Left ventricle myocardium superior (tissue), 1 donor: ENCODE measurements around the gene METRN. TPM values are rescaled to one million over a fixed set of nuclear protein-coding genes. Genes with fewer than 3 reads are reported as not detected.
"Not testable (repeated sequence)": the region's sequence is repeated elsewhere in the genome, so short reads cannot be mapped to it uniquely, and the experiment has no call there.

Experiments
- ATAC-seq: fragments of 200-7000 bp; cut with Tn5 transposase; one replicate; pipeline ENCODE4 v1.9.1; 2020; ENCODE audit warnings: mild to moderate bottlenecking, moderate library complexity
- DNase-seq: peaks from one replicate; pipeline ENCODE4 v3.0.0-alpha.2; 2020
- intact Hi-C: fragments of 100-400 bp; cut with micrococcal nuclease; formaldehyde crosslinking; loops from one replicate; pipeline ENCODE4 v1.11.0; 2022
- total RNA-seq: library from RNA; stranded (reverse); fragmentation: NEBNext Ultra II Directional; extraction: Animal tissue kit (Norgen Biotek cat#: 25700); gene quantifications from one replicate; pipeline ENCODE4 v1.2.1, GENCODE V29; 2021
- donor health status: DM: no; HTN: yes; CAD: no; lungs with severe emphysema.

METRN gene
- total RNA-seq, 1 donor from 2014 or later, result 57.9 TPM

DNA sequence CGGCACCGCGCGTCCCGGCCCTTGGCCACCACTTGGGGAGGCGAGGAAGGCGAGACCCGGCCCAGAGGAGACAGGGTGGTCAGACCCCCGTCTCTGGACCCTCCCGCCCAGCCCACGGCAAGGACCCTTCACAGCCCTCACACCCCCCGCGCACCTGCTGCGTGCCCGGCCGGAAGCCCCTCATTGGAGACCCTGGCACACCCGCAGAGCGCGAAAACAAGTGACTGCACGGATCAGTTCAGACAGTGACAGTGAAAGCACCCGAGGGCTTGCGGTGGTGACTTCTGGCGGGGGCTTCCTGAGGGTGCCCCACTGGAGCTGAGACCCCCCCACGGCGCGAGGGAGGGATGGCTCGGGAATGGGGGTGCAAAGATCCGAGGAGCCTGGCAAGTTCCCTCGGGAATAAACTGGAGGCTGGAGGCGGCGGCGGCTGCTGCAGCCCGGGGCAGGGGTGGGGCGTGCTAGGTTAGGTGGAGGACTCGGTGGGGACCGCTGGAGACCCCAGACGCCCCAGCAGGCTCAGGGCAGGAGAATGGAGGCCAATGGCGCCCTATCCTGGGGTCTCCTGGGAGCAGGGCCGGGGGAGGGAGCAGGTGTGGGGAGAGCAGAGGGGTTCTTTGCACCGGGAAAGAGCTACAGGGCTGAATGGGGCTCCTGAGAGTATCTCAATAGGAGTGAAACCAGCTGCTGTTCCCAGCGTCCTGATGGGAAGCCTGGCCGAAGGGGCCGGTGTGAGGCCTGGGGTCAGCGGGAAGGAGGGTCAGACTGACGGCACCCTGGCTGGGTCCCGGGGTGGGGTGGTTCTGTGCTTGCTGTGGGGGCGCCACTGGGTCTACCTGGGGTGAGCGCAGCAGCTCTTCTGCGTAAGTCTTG is 8.5 kb upstream of the METRN start:
- intact Hi-C loops, result no loop called here
- DNase-seq, result no peak
- ATAC-seq, result no peak

DNA sequence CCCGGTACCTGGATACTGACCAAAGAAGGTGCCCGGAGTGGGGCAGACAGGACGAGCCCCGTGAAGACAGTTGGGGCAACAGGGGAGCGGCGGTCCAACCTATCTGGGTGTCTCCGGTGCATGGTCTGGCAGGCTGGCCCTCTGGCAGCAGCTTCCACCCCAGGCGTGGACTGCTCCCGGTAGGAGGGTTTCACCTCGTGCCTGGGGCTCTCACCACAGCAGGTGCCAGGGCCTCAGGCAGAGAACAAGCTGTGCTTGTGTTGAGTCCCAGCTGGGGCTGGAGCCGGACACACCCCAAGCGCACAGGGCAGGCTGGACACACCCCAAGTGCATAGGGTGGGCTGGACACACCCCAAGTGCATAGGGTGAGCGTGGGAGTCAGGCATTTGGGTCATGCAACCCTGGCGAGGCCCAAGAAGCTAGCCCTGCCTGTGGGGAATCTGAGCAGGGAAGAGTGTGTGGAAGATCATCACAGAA is 7.8 kb upstream of the METRN start:
- intact Hi-C loops, result no loop called here
- ATAC-seq (no peak), DNase-seq (no peak)

DNA sequence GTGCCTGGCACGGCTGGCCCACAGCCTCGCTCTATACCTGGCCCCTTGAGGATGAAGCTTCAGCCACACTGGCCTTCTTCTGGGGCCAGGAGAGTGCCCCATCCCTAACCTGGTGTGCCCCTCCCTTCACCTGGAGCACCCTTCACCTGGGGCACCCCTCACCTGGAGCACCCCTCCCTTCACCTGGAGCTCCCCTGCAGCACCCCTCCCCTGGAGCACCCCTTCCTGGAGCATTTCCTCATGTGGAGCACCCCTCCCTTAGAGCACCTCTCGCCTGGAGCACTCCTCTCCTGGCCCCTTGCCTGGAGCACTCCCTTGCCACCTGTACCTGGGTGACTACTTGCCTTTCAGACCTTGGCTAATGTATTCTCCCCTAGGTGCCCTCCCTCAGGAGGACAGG is 6.9 kb upstream of the METRN start:
- no peak for DNase-seq
- intact Hi-C loops, result no loop called here
- no peak for ATAC-seq

DNA sequence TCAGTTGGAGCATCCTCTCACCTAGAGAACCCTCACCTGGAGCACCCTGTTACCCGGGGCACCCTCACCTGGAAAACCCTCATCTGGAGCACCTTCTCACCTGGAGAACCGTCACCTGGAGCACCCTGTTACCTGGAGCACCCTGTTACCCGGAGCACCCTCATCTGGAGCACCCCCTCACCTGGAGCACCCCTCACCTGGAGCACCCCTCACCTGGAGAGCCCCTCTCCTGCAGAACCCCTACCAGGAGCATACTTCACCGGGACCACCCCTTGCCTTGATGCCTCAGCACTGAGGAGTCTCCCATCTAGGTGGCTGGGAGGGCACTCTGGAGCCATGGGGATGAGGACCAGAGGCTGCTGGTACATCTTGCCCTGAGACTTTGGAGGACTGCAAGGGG is 6.0 kb upstream of the METRN start:
- DNase-seq (no peak), ATAC-seq (no peak)
- intact Hi-C loops, result no loop called here

DNA sequence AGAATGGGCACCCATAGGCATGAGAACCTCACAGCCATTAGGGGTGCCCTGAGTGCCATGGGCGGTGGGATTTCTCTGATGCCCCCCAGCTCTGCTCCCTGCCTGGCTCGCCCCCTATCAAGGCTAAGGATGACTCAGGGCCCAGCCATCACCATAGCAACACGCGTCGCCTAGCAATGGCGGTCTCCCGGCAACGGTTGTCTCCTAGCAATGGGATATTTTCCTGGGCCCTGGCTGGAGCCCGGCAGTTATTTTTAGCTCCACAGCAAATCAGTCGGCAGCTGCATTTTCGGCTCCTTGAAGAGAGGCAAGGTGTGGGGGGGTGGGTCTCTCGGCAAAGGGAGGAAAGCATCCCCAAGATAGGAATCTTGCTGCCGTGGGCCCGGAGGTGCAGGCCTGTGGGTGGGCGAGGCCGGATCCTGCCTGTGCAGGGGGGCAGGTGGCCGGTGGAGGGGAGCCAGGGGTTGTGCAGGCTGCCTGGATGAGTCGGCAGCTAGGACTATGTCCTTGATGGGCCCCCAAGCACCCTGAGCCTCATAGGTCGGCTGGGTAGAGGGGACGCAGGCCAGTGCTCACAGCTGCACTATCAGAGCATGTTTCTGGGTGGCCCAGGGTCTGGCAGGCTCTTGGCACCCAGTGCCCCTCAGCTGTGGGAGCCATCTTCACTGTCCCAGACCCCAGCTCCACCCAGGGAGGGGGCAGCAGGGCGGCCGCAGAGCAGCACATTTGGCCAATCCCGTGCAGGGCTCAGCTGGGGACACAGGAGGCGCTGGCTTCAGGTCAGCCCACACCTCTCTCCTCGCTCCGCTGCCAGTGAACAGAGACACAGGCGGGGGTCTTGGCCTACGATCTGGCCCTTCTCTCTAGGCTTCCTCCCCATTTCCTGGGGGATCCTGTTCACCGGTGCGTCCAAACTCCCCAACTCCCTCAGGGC is 5.1 kb upstream of the METRN start:
- ATAC-seq, result peak; percentile 26
- DNase-seq, result peak; percentile 59
- intact Hi-C loops, result no loop called here

DNA sequence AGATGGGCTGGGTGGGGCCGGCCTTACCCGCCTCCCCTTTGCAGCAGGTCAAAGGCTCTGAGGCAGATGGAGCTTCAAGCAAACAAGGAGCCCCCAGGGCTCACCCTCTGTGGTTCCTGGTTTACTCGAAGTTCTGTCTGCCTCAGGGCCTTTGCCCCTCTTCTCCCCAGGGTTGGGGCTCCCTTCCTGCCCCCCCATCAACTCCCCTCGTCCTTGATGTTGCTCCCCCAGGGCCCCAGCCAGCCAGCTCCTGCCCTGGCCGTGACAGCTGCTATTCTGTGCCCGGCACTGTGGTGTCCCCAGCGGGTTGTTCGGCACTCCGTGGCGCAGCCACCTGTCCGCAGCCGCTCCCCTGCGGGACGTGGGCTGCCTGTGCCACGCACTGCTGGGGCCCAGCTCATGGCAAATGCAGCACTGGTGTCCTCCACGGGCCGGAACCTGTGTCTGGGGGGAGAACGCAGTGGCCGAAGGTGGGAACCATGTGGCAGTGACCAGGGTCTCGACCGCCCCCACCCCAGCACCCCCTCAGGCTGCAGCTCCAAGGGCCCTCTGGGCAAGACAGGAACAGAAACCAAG is 4.3 kb upstream of the METRN start:
- ATAC-seq, result no peak
- intact Hi-C loops, result no loop called here
- DNase-seq, result no peak

DNA sequence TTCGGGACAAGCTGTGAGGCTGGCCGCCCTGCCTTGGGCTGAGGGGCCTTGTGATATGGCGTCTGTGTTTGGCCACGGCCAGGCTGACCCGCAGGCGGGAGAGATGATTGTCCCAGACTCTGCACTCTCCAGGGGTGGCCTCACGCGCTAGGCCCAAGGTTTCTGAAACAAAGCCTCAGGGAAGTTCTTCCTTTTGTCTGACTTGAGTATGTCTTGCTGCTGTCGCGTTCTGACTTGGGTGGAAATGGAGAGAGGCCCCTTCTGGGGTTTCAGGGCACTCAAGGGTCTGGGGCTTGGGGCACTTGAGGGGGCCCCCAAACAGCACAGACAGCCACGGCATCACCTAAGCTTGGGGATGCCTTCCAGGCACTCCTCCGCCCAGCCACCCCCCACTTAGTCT is 3.8 kb upstream of the METRN start:
- no peak for ATAC-seq
- no peak for DNase-seq
- intact Hi-C loops, result no loop called here

DNA sequence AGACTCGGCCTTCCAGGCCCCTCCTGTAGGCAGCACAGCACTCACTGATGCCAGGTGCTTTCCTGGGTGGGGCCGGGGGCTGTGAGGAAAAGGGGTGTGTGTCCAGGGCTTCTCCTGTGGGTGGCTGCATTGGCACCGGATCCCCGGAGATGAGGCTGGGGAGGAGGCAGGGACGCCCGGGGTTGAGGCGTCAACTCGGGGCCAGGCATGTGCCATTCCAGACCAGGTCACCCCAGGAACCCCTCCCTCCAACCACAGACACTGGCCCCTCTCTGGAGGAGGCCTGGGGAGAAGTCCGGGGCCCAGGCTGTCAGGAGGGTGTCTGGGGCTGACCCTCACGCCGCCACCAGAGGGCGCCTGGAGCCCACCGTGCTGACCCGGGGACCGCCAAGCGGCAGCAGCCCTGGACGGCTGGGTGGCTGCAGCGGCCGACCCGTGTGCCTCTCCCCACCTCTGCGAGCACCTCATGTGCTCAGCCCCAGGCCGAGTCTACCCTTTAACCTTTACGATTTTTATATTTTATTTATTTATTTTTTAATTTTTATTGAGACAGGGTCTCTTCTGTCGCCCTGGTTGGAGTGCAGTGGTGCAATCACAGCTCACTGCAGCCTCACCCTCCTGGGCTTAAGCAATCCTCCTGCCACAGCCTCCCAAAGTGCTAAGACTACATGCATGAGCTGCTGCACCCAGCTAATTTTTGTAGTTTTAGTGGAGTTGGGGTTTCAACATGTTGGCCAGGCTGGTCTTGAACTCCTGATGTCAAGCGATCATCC is 3.2 kb upstream of the METRN start:
- ATAC-seq (peak; percentile 67), DNase-seq (peak; percentile 90)
- intact Hi-C loops, result no loop called here

DNA sequence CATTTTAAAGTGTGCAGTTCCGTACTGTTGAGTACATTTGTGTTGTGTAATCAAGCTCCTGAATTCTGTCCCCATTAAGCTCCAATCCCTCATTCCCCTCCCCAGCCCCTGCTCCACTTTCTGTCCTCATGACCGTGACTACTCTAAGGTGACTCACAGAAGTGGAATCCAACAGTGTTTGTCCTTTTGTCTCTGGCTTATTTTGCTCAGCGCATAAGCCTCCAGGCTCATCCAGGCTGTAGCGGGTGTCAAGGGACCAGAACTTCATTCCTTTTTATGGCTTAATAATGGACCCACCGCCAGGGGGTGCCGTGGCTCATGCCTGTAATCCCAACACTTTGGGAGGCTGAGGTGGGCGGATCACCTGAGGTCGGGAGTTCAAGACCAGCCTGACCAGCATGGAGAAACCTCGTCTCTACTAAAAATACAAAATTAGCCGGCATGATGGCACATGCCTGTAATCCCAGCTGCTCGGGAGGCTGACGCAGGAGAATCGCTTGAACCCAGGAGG is 2.1 kb upstream of the METRN start:
- intact Hi-C loops, ATAC-seq, DNase-seq: not testable (repeated sequence)

DNA sequence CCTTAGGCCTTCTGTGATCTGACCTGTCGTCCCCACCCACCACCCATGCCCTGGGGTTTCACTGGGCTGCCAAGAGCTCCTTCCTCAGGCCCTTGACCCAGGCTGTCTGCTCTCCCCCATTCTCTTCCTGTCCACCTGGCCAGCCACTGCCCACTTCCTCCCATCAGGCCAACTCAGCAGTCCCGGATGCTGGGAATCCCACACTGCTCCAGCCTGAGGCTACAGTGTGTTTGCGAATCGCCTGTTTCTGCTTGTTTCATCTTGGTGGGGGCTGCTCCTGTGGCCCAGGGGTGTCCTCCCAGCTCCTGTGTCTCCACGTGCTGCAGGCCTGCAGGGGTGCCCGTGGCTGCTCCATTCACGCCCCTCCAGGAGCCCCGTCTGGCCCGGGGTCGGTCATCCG is 839 bp upstream of the METRN start:
- DNase-seq (no peak), ATAC-seq (no peak)
- intact Hi-C loops, result no loop called here

DNA sequence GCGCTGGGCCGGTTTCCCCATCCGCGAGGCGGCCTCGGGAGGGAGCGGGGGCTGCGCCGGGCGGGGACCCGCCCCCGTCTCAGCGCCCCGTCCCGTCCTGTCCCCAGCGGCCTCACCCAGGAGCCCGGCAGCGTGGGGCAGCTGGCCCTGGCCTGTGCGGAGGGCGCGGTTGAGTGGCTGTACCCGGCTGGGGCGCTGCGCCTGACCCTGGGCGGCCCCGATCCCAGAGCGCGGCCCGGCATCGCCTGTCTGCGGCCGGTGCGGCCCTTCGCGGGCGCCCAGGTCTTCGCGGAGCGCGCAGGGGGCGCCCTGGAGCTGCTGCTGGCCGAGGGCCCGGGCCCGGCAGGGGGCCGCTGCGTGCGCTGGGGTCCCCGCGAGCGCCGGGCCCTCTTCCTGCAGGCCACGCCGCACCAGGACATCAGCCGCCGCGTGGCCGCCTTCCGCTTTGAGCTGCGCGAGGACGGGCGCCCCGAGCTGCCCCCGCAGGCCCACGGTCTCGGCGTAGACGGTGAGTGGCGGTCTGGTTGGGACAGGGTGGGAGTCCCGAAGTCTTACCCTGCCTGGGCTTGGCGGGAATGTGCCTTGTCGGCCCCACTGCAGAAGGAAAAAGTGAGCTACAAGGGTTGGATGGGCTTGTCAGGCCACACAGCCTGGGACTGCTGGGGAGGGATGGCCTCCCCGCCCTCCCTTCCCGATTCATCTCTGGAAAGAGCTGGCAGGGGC is 720 bp downstream of the METRN start:
- intact Hi-C loops, result no loop called here
- no peak for DNase-seq

DNA sequence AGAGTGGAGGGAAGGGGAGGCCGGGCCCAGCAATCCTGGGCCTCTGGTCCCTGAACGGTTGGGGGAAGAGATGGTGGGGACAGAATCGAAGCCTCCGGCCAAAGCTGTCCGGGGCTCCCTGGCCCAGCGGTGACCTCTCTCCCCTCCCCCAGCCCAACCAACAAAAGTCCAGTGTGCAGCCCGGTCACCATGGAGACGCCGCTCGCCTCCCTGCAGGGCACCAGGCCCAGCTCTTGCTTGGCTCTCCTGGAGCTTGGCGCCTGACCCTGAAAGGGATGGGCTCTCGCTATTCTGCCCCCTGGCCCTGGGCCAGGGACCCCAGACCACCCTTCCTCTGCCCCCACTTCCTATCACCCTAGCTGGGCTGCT is 1.3 kb downstream of the METRN start:
- ATAC-seq (no peak), DNase-seq (no peak)
- intact Hi-C loops, result no loop called here

More for the DNA sequence above, 720 bp downstream of the METRN start:
- ATAC-seq, result no peak

DNA sequence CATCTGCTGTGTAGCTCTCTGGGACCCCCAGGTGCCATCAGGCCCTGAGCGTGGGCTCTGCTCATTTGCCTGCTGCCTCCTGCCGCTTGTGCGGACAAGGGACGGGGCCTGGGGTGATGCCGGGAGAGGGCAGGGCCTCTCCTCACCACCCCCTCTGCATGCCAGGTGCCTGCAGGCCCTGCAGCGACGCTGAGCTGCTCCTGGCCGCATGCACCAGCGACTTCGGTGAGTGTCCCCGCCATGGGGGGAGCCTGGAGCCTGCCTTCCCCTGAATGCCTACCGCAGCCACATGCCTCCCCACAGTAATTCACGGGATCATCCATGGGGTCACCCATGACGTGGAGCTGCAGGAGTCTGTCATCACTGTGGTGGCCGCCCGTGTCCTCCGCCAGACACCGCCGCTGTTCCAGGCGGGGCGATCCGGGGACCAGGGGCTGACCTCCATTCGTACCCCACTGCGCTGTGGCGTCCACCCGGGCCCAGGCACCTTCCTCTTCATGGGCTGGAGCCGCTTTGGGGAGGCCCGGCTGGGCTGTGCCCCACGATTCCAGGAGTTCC is 1.9 kb downstream of the METRN start:
- no peak for ATAC-seq
- intact Hi-C loops, result no loop called here
- no peak for DNase-seq

DNA sequence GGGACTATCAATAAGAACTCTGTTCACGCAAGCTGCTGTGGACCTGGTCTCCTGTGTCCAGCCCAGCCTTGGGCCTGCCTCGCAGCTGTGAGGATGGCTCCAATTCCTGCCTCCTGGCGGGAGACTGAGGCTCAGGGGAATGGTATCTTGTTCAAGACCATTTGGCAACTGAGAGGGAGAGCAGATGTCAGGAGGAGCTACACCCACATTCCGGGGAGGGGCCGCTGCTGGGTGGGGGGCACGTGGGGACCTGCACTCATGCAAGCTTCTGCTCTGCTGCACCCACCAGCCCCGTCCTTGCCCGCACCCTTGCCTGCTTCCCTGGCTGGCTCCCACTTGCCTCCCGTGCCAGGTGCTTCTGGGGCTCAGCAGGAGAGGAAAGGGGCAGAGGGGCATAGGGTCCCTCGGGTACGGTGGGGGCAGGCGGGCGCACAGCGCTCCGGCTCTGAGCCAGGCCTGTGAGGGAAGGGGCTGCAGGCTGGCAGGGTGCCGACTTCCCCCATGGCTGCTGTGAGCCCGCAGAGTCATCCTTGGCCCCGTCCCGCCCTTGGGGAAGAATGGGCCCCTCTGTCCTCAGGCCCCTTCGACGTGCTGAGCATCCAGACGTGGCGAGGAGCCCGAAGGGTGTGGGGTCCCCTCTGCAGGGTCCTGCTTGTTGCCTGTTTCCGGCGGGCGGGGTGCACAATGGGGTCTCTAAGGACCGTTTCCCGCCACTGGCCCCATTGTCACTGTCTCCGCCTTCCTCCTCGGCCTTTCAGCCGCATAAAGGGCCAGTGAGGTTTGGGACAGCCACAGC is 2.7 kb downstream of the METRN start:
- ATAC-seq (no peak), DNase-seq (no peak)
- intact Hi-C loops, result no loop called here

DNA sequence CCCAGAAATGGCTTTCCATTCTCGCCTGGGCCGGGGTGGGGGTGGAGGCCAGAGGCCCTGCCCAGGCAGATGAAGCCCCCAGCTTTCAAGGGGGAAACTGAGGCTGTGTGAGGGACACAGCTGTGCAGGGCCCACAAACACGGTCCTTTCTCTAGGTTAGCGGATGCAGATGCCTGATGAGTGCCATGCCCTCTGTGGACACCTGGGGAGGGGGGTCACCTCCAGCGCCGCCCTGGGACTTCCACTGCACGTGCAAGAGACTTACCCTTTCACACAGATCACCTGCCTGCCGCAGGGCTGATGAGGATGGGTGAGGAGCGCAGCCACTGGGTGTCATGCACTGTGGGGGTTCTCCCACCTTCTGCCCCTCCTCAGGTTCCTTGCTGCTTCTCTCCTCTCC is 3.5 kb downstream of the METRN start:
- intact Hi-C loops, result no loop called here
- DNase-seq (no peak), ATAC-seq (no peak)

DNA sequence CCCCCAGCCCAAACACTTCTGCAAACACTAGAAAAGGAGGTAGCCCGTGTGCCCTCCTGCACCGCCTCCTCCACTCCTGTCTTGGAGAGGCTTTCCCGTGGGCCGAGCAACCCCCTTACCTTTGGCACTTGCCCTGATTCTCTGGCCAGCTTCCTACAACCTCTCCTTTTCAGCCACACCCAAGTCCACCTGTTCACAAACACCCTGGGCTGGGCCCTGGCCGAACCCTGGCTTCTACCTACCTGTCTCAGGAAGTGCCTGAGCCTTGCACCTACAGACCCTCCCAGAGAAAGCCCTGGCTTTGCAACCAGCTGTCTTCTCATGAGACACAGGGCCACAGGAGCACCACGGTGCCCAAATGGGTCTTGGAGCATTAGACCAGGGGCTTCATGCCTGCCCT is 4.0 kb downstream of the METRN start:
- ATAC-seq, result no peak
- no peak for DNase-seq
- intact Hi-C loops, result no loop called here

DNA sequence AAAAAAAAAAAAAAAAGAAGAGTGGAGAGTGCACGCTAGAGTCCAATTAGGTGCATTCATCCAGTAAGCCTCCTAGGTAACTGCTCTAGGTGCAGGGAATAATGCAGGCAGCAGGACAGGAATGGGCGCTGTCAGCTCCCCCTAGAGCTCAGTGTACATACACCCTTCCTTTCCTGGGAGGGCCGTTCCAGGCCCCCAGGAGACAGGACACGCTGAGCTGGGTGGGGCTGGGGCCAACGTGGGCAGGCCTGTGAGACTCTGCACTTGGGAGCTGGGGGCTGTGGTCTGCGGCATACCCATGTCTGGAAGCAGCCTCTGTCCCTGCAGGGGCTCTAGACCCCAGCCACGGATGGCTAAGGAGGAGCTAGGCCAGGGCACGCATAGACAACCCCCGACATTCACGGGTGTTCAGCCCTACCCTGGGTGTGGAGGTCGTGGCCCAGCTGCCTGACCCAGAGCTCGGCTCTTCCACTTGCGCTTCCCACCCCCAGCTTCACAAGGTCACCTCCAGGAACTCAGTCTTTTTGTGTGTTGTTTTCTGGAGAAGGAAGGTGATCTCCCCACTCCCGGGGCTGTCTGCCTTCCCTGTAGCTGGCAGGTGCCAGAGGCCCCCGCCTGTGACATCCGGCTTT is 5.0 kb downstream of the METRN start:
- ATAC-seq (no peak), DNase-seq (no peak)
- intact Hi-C loops, result no loop called here
